IPS-18c (cell line): ENCODE data around the gene PKDCC.
"Not testable (repeated sequence)": the region's sequence is repeated elsewhere in the genome, so short reads cannot be mapped to it uniquely, and the experiment has no call there.

Experiments
- H3K4me3 ChIP-seq: 2 replicates; pipeline ENCODE4 v1.7.0; 2013; ENCODE audit warnings: low read depth, mild to moderate bottlenecking, low read length, moderate library complexity; ENCODE audit not compliant: insufficient read depth
- H3K9me3 ChIP-seq: one replicate; pipeline ENCODE4 v1.6.1; 2013; ENCODE audit warnings: mild to moderate bottlenecking, low read length, moderate library complexity; ENCODE audit not compliant: control insufficient read depth, insufficient read depth

The PKDCC gene

DNA sequence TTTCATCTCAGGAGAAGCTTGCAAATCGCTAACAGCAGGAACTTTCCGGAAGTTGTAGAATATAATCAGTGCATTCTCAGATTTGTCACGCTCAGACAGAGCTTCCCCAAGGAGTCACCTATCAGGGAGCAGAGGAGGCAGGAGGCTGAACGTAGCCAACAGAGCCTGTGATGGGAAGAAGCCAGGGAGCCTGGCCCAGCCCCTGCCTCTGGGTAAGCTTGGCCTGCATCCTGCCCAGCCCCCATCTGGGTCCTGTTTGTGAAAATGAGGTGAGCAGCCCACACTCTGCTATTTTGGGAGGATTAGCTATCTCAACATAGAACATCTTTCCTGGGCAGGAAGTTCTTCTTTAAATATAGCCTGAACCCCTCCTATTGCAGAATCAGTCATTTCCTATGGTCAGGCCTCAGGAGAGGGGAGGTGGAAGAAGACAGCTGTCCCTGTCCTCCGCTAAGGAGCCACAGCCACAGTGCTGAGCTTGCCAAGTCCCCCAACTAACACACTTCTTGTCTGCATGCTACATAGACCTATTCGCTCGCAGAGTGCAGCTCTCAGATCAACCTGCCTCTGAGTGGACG is 19.2 kb upstream of the PKDCC start:
- no peak overlapping the region for H3K4me3 ChIP-seq
- no peaks in the 10 kb centered on the region for H3K9me3 ChIP-seq

DNA sequence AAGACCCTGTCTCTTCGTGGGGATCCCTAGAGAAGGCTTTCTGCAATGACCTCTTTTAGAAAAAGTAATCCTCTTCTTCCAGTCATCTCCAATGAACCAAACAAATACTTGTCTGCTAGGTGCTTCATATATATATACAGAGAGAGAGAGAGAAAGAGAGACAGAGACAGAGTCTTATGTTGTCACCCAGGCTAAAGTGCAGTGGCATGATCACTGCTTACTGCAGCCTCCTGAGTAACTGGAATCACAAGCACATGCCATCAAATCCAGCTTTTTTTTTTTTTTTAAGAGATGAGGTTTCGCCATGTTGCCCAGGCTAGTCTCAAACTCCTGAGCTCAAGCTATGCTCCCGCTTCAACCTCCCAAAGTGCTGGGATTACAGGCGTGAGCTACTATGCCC is 18.6 kb upstream of the PKDCC start:
- no peak overlapping the region for H3K4me3 ChIP-seq
- H3K9me3 ChIP-seq, result no peaks in the 10 kb centered on the region

DNA sequence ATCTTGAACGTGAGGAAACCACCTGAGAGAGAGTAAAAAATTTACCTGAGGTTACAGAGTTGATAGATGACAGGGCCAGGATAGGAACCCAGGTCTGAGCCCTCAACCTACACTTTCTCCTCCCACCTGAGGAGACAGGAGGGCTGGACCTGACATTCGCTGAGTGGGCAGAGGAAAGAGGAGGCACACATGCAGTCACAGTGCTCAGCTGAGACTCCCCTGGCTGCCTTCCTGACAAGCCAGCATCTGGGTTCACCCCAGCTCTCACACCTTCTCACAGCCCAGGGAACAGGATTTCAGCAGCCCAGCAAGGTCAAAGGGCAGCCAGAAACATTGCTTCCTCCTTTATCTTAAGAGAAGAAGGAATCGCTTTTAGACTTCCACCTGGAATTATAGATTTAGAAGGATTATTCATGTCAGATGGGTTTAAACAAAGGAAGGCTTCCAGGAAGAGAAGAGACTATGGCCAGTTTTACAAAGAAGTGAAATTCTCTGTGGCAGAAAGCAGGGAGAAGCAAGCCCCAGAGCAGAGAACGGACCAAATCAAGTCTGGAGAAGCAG is 18.1 kb upstream of the PKDCC start:
- Histone ChIP-seq H3K9me3 (no peaks in the 10 kb centered on the region), H3K4me3 (no peak overlapping the region)

DNA sequence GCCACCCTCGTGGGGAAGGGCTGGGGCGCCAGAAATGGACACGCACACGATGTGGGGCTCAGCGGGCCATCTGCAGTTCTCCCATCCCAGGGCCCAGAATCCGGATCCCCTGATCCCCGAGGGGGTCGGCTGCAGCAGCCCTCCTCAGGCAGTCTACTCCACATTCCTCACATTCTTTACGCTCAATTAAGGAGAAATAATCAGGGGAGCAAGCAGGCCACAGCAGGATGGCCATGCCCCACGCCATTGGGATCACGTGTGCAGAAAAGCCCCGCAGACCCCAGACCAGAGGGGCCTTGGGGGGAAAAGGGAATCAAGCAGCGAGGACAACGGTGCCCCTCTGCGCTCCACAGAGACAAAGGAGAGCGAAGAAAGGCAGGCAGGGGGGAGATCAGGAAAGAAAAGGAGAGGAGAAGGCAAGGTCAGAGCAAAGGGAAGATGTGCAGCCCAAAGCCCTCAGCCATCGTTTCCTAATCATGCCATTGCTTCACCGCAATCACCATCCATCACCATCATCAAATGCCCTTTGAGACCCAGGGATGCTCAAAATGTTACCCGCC is 17.5 kb upstream of the PKDCC start:
- Histone ChIP-seq H3K9me3 (no peaks in the 10 kb centered on the region), H3K4me3 (no peak overlapping the region)

DNA sequence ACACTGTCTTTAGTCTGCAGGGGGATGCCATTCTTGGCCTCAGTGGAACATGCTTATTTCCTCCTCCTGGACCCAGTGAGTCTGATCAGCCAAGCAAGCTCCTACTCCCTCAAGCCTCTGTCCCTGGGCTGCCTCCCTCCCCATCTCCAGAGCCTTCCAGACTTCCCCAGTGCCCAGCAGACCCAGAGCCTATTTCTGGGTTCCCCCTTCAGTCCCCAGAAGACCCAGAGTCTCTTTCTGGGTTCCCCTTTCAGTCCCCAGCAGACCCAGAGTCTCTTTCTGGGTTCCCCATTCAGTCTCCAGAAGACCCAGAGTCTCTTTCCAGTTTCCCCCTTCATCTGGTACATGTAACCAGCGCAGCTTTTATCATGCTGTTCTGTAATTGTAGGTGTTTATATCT is 17.0 kb upstream of the PKDCC start:
- Histone ChIP-seq H3K9me3 (no peaks in the 10 kb centered on the region), H3K4me3 (no peak overlapping the region)

DNA sequence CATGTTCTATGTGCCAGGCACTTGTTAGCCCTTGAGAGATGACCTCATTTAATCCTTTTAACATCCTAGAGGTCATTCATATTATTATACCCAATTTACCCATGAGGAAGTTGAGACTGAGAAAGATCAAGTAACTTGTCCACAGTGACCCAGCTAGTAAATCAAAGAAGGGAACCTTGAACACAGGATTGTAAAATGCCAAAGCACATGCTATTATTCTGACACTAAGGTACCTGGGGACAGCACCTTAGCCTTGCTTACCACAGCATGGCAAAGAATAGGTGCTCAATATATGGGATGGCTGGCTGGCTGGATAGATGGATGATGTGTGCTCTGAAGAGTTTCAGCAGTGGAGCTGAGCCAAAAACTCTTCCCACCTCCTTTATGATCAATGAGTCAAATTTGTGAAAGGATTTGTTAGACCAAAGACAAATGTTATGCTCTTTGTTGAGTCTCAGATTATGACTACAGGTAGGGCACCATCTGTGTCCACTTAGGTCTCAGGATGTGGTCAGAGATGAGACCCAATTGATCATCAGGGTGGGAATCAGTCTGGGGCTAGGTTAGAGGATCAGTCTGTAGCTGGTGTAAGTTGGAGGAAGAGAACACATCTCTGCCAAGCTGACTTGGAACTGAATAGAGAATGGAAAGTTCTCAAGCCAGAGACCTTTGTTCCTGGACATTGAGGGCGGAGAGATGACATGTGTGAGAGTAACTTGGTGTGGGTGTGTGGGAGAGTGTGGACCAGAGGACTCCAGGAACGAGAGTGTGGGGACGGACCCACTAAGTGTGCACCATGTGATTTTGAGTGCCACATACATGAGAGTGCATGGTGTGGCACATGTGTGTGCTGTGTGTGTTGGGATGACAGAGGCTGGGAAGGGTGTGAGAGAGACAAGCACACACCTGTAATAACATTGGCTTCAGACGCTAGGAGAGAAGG is 16.3 kb upstream of the PKDCC start:
- no peak overlapping the region for H3K4me3 ChIP-seq
- no peaks in the 10 kb centered on the region for H3K9me3 ChIP-seq

DNA sequence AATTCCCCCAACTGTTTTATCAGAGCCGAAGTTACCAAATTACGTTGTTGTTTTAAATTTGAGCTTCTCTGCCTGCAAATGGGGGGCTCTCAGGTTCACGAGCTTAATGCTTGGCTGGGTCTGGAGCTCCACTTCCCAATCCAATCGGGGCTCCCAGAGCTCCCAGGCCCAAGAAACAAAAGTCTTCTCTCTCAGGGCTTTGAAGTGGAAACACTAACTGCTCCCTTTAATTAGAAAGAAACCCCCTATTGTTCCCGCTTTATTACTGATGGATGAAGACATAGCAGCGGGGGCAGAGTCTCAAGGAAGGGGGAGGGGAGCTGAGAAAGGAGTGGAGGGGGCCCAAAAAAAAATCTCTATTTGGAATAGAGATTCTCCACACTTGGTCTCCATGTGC is 15.6 kb upstream of the PKDCC start:
- no peak overlapping the region for H3K4me3 ChIP-seq
- H3K9me3 ChIP-seq, result no peaks in the 10 kb centered on the region

DNA sequence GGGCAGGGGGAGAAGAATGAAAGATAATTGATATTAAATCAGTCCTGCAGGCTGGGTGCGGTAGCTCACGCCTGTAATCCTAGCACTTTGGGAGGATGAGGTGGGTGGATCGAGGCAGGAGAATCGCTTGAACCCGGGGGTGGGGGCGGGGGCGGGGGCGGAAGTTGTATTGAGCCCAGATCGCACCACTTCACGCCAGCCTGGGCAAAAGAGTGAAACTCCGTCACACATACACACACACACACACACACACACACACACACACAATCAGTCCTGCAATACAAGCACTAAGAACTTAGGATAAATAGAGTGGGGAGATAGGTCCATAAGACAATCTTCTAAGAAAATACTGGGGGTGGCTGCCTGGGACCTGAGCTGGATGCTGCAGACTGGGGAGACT is 15.1 kb upstream of the PKDCC start:
- Histone ChIP-seq H3K4me3 (no peak overlapping the region), H3K9me3 (no peaks in the 10 kb centered on the region)

DNA sequence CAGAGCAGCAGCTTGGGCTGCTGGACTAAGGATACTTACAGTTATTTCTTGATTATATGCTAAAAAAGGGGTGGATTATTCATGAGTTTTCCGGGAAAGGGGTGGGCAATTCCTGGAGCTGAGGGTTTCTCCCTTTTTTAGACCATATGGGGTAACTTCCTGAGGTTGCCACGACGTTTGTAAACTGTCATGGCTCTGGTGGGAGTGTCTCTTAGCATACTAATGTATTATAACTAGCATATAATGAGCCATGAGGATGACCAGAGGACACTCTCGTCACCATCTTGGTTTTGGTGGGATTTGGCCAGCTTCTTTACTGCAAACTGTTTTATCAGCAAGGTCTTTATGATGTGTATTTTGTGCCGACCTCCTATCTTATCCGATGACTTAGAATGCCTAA is 13.7 kb upstream of the PKDCC start:
- H3K9me3 ChIP-seq, H3K4me3 ChIP-seq: not testable (repeated sequence)

DNA sequence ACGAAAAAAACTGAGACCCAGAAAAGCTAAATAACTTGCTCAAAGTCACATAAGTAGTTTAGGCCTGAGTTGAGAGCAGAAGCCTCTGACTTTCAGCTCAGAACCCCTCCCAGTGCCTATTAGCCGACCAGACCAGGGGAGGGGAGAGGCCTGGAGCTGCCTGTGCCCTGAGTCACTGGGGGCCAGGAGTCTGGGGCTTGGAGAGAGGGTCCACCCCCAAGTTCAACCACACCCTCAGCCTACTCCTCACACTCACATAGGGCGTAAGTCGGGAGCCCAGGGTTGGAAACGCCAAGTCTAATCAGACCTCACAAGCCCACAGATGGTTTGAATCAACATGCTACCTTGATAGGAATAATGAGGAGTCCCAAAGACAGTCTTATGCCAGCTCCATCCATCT is 12.6 kb upstream of the PKDCC start:
- H3K9me3 ChIP-seq, result no peaks in the 10 kb centered on the region
- H3K4me3 ChIP-seq, result no peak overlapping the region

DNA sequence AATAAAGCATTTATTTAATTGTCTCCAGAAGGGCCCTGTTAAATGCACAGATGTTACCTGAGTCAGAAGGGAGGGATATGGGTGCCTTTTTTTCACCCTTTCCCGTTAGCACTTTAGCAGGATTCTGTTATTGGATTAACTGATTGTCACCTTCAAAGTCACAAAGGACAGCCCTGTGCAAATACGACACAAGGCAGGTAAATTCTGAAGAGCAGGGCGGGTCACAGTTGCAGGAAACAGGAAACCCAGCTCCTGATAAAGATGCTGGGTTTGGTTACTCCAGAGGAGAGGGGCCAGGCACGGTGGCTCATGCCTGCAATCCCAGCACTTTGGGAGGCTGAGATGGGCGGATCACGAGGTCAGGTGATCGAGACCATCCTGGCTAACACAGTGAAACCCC is 11.4 kb upstream of the PKDCC start:
- Histone ChIP-seq H3K4me3 (no peak overlapping the region), H3K9me3 (no peaks in the 10 kb centered on the region)

DNA sequence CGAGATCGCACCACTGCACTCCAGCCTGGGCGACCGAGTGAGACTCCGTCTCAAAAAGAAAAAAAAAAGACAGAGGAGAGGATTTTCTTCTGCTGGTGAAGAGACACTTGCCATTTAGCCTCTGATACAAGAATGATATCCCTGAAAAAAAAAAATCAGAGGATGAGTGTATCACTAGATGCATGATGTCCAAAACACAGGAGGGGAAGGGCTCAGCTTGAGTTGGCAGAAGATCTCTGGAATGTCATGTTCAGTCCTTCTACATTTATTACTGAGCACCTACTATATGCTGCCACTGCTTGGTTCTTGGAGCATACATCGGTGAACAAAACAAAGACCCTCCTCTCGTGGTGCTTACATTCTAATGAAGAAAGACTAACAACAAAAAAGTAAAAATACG is 10.9 kb upstream of the PKDCC start:
- Histone ChIP-seq H3K4me3 (no peak overlapping the region), H3K9me3 (no peaks in the 10 kb centered on the region)

DNA sequence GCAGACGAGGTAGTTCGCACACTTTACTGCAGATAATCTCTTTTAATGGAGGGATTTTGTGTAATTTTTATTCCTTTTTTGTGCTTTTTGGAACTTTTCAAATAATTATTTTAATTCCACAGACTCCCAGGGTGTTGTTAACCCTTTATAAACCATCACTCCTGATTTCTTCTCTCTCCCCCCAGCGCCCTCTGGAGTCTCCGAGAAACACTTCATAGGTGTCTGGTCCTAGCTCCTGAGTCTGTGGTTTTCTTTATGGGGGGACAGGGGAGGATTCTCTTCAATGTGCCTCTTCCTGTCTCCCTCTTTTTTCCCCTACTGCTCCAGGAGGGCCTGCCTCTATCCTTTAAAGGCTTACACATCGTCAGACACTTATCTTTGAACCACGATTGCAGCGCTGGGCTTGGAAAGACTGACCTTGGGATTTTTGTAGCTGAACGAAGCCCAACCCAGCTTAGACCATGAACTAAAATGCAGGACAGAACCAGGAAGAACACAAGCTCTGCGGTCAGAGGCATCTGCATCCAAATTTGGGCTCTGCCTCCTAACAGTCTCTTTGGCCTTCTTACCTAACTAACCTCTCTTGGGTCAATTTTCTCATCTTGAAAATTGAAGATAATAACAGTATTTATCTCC is 7.1 kb upstream of the PKDCC start:
- H3K9me3 ChIP-seq, result no peaks in the 10 kb centered on the region

DNA sequence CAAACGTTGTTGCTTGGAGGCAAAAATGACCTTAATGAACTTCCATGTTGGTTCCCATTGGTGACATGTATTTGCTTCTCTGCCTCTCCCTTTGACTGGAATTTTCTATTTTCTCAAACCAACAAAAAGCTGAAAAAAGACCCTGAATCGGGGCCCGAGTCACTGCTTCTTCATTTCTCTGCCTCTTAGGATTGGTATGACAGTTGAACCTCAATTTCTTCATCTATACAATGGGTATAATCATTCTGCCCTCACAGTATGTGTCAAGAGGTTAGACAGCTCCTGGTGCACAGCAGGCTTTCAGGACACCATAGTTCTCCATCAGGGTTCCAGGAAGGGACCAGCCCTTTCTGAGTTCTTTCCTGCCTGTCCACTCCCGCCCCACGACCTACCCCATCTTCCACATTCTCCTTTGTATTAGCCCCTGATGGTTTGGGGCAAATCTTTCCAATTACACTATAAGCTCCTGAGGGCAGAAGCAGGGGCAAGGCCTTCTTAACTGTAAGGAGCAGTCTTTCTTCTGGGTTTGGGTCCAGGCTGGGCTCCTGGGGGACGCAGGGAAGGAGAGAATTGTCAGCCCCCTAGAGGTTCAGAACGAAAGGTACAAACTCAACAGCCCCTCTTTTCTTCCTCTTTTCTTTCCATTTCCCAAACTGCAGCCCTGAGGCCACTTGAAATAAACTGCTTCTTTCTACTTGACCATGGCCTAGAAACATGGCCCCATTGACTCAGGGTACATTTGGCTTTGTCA is 6.3 kb upstream of the PKDCC start:
- H3K4me3 ChIP-seq, result no peak overlapping the region
- no peaks in the 10 kb centered on the region for H3K9me3 ChIP-seq

More for the DNA sequence above, 7.1 kb upstream of the PKDCC start:
- no peak overlapping the region for H3K4me3 ChIP-seq

DNA sequence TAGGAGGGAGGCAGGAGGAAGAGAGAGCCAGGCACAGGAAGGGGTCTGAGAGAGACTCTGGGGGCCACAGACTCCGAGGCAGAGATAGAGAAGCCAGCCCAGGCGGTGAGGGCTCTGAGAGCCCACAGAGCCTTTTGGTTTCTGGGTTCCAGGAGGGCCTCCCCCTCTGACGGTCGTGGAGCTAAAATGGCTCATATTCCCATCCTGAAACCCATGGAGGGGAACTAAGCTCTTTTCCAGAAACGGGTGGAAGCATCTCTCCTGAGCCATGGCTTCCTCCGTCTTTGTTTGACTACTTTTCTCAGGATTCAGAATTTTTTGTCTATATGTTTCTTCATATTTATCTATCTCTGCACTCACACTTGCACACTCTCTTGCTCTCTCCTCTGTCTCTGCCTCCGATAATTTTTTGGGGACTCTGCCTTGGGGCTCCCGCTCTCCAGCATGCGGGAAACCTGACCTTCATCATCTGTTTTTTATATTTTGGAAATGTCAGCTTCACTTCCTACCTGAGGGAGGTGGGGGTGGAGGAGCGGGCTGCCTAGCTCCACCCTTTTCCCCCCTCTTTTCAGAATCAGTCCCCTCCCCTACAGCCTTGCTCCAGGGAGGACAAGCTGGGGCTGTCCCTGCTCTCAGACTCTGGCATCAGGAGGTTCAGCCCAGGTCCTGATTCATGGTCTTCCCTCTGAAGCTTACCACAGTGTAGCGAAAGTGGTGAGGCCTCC is 5.0 kb upstream of the PKDCC start:
- H3K9me3 ChIP-seq, result no peaks in the 10 kb centered on the region
- H3K4me3 ChIP-seq, result no peak overlapping the region

DNA sequence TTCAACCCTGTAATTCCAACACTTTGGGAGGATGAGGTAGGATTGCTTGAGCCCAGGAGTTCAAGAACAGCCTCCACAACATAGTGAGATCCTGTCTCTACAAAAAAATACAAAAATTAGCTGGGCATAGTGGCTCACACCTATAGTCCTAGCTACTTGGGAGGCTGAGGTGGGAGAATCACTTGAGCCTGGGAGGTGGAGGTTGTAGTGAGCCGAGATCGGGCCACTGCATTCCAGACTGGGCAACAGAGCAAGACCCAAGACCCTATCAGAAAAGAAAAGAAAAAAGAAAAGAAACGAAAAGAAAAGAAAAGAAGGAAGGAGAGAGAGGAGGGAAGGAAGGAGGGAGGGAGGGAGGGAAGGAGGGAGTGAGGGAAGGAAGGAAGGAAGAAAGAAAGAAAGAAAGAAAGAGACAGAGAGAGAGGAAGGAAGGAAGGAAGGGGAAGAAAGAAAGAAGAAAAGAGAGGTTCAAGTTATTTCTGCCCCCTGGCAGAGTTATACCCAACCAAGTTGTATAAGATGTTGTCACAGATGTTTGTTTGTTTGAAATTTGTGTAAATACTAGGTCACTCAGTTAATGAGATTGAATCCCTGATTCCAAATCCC is 3.9 kb upstream of the PKDCC start:
- H3K9me3 ChIP-seq, result no peaks in the 10 kb centered on the region
- H3K4me3 ChIP-seq, result no peak overlapping the region
